ENCODE measurements around the gene PRUNE2.

DNA sequence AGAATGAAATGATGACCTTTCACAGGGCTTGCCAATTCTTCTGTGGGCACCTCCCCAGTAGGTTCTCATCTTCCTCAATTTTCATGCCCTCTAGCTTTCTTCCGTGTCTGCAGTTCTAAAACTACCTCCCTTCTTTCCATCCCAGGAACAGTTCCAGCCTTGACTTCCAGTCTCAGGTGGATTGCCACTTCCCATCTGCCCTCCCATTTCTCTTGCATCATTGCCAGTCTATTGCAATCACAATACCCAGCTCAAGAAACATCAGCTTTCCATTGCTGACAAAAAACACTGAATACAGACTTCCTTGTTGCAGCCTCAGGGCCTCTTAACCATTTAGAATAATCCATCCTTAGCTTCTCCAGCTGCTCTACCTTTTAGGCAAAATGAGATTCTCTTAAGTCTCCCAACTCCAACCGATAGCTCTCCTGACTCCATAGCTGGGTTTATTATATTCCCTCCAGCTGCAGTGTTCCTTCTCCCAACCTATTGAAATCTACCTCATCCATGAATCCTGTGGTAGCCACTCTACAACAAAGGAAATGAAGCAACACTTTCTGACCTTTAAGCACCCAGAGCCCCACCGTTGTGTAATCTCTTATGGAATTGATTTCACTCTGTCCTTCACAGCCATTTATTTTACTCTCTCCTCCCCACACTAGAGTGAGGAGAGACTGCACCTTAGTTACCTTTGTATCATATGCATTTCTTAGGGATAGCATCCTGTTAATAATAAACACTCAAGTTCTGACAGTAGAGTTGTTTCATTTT, 217.3 kb downstream of the PRUNE2 start:
- TF ChIP-seq TBL1XR1 (IDR thresholded peaks at IDR 0.05; ENCODE audit: borderline replicate concordance, low read length, partially characterized antibody), result peak; percentile 51
- TF ChIP-seq ZSCAN31 (CRISPR knock-in tag; IDR thresholded peaks at IDR 0.05; ENCODE audit: low read depth), result no peak
- TF ChIP-seq, protein P1, sequence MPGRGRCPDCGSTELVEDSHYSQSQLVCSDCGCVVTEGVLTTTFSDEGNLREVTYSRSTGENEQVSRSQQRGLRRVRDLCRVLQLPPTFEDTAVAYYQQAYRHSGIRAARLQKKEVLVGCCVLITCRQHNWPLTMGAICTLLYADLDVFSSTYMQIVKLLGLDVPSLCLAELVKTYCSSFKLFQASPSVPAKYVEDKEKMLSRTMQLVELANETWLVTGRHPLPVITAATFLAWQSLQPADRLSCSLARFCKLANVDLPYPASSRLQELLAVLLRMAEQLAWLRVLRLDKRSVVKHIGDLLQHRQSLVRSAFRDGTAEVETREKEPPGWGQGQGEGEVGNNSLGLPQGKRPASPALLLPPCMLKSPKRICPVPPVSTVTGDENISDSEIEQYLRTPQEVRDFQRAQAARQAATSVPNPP (CRISPR knock-in tag; IDR thresholded peaks at IDR 0.05), result no peak

Data from HepG2 (cell line).